Mucosa of stomach (tissue), 1 donor: Measurements from ENCODE around the gene ACSS2.

Experiments used
- H3K27me3 ChIP-seq: one replicate; pipeline ENCODE4 v1.7.0; 2013; ENCODE audit warnings: mild to moderate bottlenecking, low read length; ENCODE audit not compliant: control insufficient read depth, insufficient read depth
- H3K36me3 ChIP-seq: one replicate; pipeline ENCODE4 v1.7.0; 2013; ENCODE audit warnings: low read length; ENCODE audit not compliant: control insufficient read depth, insufficient read depth
- H3K4me1 ChIP-seq: one replicate; pipeline ENCODE4 v1.7.0; 2013; ENCODE audit warnings: mild to moderate bottlenecking, low read length; ENCODE audit not compliant: control insufficient read depth, insufficient read depth
- H3K4me3 ChIP-seq: one replicate; pipeline ENCODE4 v1.7.0; 2013; ENCODE audit warnings: low read length
- H3K9ac ChIP-seq: one replicate; pipeline ENCODE4 v1.7.0; 2013; ENCODE audit warnings: mild to moderate bottlenecking, low read length, moderate library complexity
- H3K9me3 ChIP-seq: one replicate; pipeline ENCODE4 v1.7.0; 2013; ENCODE audit warnings: mild to moderate bottlenecking, low read length, moderate library complexity; ENCODE audit not compliant: control insufficient read depth
- donor health status: Pancreatic carcinoma.

Gene ACSS2

DNA sequence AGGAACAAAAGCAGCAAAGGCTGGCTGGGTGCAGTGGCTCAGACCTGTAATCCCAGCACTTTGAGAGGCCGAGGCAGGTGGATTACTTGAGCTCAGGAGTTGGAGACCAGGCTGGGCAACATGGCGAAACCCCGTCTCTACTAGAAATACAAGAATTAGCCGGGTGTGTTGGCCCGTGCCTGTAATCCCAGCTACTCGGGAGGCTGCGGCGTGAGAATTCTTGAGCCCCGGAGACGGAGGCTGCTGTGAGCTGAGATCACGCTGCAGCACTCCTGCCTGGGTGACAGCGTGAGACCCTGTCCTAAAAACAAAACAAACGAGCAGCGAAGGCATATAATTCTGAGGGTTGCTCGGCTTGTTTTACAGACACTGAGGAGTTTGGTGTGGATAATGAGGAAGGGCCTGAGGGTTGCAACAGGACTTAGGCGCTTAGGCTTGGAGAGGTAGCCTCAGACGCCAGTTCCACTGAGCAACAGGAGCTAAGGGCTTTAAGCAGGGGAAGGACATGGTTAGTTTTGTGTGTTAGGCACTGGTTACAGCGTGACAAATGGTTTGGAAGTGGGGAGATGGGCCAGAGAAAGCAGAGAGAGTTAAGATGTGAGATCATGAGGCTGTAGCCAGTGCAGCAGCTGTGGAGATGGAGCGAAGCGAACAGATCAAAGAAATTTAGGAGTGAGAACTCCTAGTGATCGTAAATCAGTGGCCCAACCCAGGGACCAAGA is 80.5 kb downstream of the ACSS2 start:
- Histone ChIP-seq H3K36me3 (no peaks in the 10 kb centered on the region), H3K9ac (peak overlapping the region; percentile 91), H3K4me3 (no peak overlapping the region), H3K27me3 (no peaks in the 10 kb centered on the region), H3K9me3 (no peaks in the 10 kb centered on the region), H3K4me1 (peaks cover 17% of the 10 kb centered on the region)

DNA sequence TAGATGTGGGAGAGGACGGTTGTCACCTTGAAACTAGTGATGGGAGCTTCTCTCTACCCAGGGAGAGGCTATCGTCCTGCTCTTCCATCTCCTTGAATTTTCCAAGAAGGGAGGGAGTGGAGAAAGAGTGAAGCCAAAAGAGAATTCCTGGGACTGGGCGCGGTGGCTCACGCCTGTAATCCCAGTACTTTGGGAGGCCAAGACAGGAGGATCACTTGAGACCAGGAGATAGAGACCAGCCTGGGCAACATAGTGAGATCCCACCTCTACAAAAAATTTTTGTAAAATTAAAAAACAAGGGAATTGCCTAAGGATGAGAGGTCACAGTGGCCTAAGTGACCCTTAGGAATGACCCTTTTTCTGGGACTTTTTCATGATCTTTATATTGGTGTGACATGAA is 88.1 kb downstream of the ACSS2 start:
- Histone ChIP-seq H3K27me3 (no peaks in the 10 kb centered on the region), H3K4me3 (no peak overlapping the region), H3K4me1 (no peaks in the 10 kb centered on the region), H3K9me3 (no peaks in the 10 kb centered on the region), H3K36me3 (no peaks in the 10 kb centered on the region), H3K9ac (no peak overlapping the region)

DNA sequence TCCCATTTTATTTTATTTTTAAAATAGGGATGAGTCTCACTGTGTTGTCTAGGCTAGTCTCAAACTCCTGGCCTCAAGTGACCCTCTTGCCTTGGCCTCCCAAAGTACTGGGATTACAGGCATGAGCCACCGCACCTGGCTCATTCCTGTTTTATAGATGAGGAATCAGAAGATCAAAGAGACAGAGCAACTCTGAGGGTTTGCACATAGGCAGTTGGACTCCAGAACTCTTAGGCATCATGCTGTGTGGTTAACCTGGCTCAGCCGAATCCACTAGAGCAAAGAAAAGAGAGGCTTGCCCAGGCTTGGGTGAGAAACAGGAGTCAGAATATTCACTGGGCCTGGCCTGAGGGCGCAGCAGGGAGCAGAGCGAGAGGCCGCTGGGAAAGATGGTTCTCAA is 88.6 kb downstream of the ACSS2 start:
- Histone ChIP-seq H3K27me3 (no peaks in the 10 kb centered on the region), H3K9me3 (no peaks in the 10 kb centered on the region), H3K9ac (no peak overlapping the region), H3K4me1 (no peaks in the 10 kb centered on the region), H3K4me3 (no peak overlapping the region), H3K36me3 (no peaks in the 10 kb centered on the region)

DNA sequence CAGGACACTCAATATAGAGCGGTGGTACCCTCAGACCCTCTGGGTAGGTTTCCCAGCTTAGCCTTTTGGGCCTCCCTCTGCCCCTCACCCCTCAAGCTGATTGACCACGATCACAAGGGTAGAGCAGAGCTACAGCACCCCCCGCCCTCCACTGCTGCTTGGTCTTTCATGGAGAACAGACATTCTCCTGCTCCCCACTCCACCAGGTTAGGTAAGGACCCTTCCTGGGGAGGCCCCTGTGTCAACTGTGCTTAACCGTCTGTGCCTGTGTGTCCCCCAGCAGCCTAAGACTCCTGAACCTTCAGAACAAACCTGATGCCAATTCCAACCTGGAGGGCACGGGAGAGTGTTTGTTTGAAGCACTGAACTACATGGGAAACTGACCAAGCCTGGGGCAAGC is 91.0 kb downstream of the ACSS2 start:
- Histone ChIP-seq H3K9me3 (no peaks in the 10 kb centered on the region), H3K27me3 (no peaks in the 10 kb centered on the region), H3K4me3 (no peak overlapping the region), H3K36me3 (no peaks in the 10 kb centered on the region), H3K9ac (no peak overlapping the region), H3K4me1 (no peaks in the 10 kb centered on the region)

DNA sequence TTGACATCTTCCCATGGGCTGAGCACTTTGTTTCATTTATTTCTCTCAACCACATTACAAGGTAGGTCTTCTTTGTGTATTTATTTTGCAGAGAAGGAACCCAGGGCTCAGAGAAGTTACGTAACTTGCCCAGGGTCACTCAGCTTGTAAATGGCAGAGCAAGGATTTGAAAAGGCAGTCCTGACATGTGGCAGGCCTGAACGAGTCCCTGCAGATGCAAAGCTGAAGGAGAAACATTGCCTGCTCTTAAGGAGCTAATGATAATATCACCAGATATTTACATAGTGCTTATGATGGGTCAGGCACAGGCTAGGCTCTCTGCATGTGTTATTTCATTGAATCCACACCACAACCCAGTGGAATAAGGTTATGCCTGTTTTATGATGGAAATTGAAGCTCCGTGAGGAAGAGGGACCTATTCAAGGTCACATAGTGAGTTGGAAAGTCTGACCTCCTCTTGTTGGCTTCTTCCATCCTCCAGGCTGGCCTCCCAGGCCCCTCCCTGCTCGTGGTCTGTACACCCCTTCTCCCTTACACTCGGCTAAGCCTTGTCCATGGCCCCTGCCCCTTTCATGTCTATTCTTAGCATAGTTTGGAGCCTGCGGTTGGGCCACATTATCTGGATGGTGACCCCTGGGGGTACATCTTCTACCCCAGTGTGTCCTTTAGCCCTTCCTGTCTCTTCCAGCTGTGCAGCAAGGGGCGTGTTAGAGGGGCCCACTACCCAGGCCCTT is 91.8 kb downstream of the ACSS2 start:
- Histone ChIP-seq H3K9me3 (no peaks in the 10 kb centered on the region), H3K9ac (no peak overlapping the region), H3K4me1 (no peaks in the 10 kb centered on the region), H3K4me3 (no peak overlapping the region), H3K27me3 (no peaks in the 10 kb centered on the region), H3K36me3 (no peaks in the 10 kb centered on the region)

GRCh38 chr20:34970193-34970840 is 93.9 kb downstream of the ACSS2 start:
- H3K9me3 ChIP-seq, result no peaks in the 10 kb centered on the region
- no peaks in the 10 kb centered on the region for H3K27me3 ChIP-seq
- no peak overlapping the region for H3K4me3 ChIP-seq
- H3K4me1 ChIP-seq, result no peaks in the 10 kb centered on the region
- H3K36me3 ChIP-seq, result no peaks in the 10 kb centered on the region
- H3K9ac ChIP-seq, result no peak overlapping the region

DNA sequence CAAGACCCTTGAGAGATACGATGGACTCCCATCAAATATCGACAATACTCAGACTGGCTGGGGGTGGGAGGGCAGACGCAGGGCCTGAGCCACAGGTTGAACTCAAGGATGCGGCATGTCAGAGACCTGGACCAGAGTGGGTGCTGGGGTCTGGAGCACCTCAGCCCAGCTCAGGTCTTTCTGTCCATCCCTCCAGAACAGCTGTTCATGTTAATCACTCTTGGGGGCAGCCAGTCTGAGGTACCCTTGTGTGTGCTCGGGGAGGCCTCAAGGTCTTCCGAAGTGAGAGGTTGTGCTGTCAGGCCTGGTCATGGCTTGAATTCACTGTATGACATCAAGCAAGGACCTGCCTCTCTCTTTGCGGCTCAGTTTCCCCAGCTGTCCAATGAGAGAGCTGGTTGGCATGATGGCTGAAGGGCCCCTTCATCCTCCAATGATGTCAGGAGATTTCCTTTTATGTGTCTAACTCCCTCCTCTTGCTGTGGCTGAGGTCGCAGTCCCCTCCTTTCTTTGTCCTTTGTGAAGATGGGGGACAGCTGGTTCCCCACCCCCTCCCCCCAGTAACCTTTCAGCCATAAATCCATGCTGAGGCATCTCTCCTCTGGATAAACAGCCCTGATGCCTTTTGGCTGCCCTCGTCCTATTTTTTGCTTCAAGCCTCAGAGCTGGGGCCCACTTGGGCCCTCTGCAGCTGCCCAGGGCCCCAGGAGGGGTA is 94.6 kb downstream of the ACSS2 start:
- Histone ChIP-seq H3K9me3 (no peaks in the 10 kb centered on the region), H3K36me3 (no peaks in the 10 kb centered on the region), H3K9ac (no peak overlapping the region), H3K27me3 (no peaks in the 10 kb centered on the region), H3K4me1 (no peaks in the 10 kb centered on the region), H3K4me3 (no peak overlapping the region)

- no peak overlapping the region for H3K9ac ChIP-seq
- no peaks in the 10 kb centered on the region for H3K27me3 ChIP-seq
- H3K9me3 ChIP-seq, result no peaks in the 10 kb centered on the region
- H3K4me3 ChIP-seq, result no peak overlapping the region
- H3K4me1 ChIP-seq, result no peaks in the 10 kb centered on the region
- no peaks in the 10 kb centered on the region for H3K36me3 ChIP-seq
These were observed 95.3 kb downstream of the ACSS2 start for GRCh38 chr20:34971561-34972235.

DNA sequence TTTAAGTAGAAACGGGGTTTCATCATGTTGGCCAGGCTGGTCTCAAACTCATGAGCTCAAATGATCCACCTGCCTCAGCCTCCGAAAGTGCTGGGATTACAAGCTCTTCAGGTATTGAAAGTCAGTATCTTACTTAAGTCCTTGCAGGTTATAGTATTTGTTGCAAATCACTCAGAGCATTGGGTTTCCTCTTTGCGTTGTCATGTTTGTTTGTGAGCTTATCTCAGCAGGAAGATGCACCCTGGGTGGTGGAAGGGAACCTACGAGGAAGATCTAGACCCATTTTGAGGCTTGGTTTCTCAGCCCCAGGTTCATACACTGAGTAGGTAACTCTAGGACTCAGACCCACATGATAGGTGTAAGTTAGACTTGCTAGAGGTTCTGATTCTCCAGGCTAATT is 97.8 kb downstream of the ACSS2 start:
- no peak overlapping the region for H3K4me3 ChIP-seq
- no peaks in the 10 kb centered on the region for H3K4me1 ChIP-seq
- no peaks in the 10 kb centered on the region for H3K9me3 ChIP-seq
- H3K9ac ChIP-seq, result no peak overlapping the region
- H3K27me3 ChIP-seq, result no peaks in the 10 kb centered on the region
- H3K36me3 ChIP-seq, result no peaks in the 10 kb centered on the region

GRCh38 chr20:34976286-34976685 is 99.9 kb downstream of the ACSS2 start:
- no peaks in the 10 kb centered on the region for H3K4me1 ChIP-seq
- H3K9ac ChIP-seq, result no peak overlapping the region

More at GRCh38 chr20:34976286-34976685, 99.9 kb downstream of the ACSS2 start:
- no peaks in the 10 kb centered on the region for H3K27me3 ChIP-seq
- no peak overlapping the region for H3K4me3 ChIP-seq
- H3K9me3 ChIP-seq, result no peaks in the 10 kb centered on the region
- H3K36me3 ChIP-seq, result no peaks in the 10 kb centered on the region
